HT-29 (cell line): ENCODE results near the gene JADE2. TPM values are rescaled to one million over a fixed set of nuclear protein-coding genes. Genes with fewer than 3 reads are reported as not detected.
"Not testable (repeated sequence)": the region's sequence is repeated elsewhere in the genome, so short reads cannot be mapped to it uniquely, and the experiment has no call there.

Experiments used
- DNase-seq: peaks from one replicate; pipeline ENCODE4 v3.0.0-alpha.2; 2015; ENCODE audit warnings: low spot score
- total RNA-seq: library from RNA; depleted of rRNA; stranded (reverse); fragments of >200 nt; shearing (Covaris generic); gene quantifications from 2 replicates; pipeline ENCODE4 v1.2.3, GENCODE V29; 2014

Gene JADE2
- total RNA-seq, 1 experiment from 2014 or later, result 47.6 TPM

DNA sequence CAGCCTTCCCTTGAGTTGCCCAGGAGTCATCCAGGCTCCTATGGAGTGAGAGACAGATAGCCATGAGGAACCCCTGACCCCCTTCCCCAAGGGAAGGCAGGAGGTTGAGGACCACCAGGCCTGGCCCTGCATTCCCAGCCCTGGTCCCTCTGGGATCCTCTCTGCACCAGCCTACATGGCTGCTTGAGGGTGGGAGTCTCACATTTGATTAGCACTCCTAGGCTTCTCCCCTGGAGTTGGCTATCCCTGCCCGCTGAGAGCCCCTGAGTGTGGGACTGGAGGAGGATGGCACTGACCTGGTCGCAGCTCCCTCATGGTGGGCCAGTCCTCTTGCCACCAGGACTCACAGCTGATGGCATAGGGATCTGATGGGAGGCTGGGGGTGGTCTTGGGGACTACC lies 60.5 kb downstream of the JADE2 start:
- no peak for DNase-seq

- peak; percentile 87 for DNase-seq
Observed at GRCh38 chr5:134586866-134587524, 61.5 kb downstream of the JADE2 start.

GRCh38 chr5:134590992-134591659 lies 65.7 kb downstream of the JADE2 start:
- DNase-seq, result peak; percentile 86

DNA sequence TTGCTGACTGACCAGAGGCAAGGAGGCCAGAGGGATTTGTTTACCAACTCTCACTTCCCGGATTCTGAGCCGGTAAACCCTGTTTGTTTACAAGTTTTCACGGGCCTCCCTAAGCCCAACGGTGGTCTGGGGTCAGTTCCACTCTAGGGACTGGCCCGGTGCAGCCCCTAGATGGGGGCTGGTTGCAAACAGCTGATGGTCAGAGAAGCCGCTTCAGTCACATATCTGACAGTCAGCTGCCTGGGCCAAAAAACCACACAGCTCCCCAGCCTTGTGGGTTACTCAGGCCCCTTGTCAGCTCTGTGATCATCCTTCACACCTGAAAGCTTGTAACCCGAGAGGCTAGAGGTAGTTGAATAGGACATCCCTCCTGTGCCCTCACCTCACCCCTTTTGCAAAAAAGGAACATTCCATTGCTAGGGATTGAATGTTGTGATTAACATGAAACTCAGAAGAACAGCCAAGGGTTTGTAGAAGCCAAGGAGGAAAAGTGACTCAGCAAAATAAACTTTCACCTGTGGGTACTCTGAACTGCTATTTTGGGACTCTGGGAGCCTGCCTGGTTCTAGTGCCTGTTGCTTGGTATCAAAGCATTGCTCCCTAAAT lies 66.8 kb downstream of the JADE2 start:
- peak; percentile 32 for DNase-seq

- no peak for DNase-seq
Observed at GRCh38 chr5:134594336-134594735, 68.9 kb downstream of the JADE2 start.

DNA sequence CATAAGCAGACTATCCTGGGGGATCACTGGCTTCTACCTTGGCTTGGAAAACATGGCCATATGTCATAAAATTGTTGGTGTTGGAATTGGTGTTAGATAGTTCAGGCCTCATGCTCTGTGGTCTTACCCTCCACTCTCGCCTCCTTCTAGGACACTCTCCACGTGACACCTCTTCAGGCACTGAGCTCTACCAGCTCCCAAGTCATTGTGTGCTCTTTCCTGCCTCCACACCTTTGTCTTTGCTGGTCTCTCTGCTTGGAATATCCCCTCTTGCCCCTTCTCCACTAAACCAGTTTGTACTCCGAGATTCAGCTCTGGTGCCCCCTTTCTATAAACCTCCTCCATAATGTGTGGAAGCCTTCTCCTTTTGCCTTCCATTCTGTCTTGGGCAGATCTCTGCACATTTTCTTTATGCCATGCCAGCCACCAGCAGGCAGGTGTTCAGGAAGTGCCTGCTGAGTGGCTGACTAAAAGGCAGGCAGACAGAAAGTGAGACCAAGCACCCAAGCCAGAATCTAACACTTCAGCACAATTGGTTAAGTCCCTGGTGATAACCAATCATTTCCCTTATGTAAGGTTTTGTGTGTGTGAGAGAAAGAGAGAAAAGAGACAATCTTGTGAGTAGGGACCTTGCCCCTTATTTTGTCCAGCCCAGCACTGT lies 69.5 kb downstream of the JADE2 start:
- DNase-seq, result no peak

GRCh38 chr5:134595458-134595838 lies 70.0 kb downstream of the JADE2 start:
- no peak for DNase-seq

DNA sequence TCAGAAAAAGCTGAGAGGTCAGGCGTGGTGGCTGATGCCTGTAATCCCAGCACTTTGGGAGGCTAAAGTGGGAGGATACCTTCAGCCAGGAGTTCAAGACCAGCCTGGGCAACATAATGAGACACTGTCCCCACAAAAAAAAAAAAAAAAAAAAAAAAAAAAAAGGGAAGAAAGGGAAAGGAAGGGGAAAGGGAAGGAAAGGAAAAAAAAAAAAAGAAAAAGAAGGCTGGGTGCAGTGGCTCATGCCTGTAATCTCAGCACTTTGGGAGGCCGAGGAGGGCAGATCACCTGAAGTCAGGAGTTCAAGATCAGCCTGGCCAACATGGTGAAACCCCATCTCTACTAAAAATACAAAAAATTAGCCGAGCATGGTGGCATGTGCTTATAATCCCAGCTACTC lies 74.3 kb downstream of the JADE2 start:
- not testable (repeated sequence) for DNase-seq

GRCh38 chr5:134600600-134600999 lies 75.1 kb downstream of the JADE2 start:
- no peak for DNase-seq

DNA sequence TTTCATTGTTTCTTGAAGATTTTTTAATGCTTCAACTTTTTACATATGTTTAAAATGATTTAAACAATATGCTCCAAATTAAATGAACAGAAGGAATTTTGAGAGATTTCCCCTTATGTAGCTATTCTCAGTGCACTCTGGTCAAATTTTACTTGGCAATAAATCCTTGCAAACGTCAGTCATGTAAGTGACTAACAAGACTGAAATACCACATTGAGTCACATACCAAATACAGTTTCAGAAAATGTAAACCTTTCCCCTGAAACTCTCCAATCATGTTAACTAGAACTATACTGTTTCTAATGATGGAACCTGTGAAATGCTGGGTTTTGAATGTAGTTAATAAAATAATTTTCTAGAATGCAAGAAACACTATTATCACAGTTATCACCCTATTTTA lies 77.6 kb downstream of the JADE2 start:
- no peak for DNase-seq

DNA sequence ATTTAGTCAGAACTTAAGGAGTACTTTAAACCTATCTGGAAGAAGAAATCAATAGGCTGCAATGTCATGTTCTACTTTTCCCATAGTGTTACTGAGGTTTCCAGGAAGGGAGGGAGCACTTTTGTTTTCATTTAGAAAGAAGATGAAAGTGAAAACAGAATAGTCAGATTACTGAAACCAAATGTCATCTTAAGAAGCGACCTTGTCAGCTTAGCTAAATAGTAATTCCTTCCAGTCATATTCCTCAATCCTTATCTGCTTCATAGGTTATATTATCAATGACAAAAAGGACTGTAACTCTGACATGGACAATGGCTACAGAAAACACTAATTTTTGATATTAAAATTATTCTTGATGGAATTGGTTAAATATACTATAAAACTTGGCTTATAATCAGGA lies 79.4 kb downstream of the JADE2 start:
- no peak for DNase-seq

DNA sequence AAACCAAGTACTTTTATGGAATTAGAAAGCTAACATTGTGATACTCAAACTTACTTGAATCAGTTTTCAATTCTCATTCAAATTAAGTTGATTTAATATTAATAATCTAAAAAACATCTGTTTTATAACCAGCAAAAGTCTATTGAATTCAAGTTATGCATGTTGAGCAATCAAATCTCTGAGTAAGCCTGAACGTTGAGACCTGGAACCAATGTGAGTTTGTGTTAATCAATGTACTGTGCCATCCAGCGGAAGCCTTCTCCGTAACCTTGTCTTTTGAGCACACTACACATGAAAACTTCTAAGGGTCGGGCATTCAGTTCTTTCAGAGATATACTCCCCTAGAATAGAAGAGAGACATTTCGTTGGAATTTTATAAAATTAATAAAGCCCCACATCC lies 81.3 kb downstream of the JADE2 start:
- no peak for DNase-seq

DNA sequence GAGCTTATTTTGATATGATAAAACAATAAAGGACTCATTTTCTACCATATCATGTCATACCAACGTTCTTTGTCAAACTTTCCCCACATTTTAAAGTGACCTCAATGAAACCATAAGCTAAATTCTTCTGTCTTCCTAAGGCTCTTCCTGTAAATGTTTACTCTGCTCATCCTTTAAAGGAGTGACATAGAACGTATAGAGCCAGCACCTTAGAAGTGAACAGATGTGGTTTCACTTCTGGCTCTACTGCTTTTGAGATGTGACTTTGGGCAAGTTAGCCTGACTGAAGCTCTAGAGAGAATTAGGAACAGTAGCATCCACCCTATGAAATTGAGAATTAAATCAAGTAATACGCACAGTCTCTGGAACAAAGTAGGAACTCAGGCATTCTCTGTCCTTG lies 83.1 kb downstream of the JADE2 start:
- DNase-seq, result no peak

DNA sequence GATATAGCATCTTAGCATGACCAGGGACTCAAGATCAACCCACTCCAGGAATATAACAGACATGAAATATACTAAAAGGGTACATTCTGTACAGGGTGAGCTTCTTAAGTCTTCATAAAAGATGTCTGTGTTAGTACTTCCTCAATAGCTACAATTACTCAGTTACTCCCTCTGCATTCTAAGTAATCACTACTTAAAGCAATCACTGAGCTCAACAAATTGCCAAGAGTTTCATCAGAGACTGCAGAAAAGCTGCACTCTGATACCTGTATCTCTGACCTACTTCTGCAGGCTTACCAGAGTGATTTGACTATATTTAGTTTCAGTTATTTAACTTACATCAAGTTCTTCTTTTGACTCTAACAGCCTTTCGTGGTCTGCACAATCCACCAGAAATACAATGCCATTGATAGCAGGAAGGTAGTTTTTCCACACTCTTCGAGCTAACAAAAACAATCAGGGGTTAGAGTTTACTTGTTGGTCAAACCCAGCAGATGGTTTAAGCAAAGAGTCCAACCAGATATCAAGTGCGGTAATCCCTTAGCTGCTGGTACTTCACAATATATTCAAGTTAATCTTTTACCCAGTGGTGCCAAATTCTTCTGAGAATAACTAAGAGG lies 83.9 kb downstream of the JADE2 start:
- no peak for DNase-seq

DNA sequence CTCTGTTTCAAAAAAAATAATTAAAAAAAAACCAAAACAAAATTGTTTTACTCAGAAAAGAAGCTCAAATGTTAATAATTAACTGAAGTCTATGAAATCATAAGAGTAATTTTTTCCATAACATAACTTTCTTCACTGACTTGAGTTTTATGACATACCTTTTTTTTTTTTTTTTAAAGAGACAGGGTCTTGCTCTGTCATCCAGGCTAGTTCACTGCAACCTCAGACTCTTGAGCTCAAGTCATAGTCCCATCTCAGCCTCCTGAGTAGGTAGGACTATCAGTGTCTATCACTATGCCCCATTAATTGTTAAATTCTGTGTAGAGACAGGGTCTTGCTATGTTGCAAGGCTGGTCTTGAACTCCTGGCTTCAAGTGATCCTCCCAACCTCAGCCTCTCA lies 85.3 kb downstream of the JADE2 start:
- no peak for DNase-seq

- DNase-seq, result no peak
Observed at GRCh38 chr5:134611515-134611914, 86.0 kb downstream of the JADE2 start.

DNA sequence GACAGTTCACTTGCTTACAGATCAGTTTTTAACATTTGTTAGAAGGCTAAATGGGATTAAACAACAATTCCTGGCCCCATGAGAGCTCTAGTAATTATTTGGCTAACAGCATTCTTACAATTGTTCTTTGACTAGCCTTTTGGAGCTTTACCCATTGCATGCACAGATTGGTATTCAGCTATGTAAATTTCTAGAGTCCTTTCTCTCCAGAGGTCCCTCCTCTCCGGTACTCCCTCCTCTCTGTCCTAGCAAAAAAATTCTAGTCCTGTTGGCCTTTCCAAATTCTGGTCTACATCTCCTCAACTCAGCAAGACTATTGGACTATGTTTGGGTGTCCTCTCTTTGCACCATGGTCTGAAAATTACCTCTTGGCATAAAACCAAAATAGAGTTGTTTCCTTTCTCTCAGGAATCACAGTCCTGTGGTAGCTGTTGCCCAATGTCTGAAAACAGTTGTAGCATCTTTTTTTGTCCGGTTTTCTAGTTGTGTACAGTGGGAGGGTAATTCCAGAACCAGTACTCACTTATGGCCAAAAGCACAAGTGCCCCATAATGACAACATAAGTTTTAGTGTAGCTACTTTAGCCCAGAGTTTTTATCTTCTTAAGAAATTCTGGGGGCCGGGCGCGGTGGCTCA lies 89.1 kb downstream of the JADE2 start:
- DNase-seq, result no peak

- no peak for DNase-seq
Observed at GRCh38 chr5:134620634-134621033, 95.2 kb downstream of the JADE2 start.

DNA sequence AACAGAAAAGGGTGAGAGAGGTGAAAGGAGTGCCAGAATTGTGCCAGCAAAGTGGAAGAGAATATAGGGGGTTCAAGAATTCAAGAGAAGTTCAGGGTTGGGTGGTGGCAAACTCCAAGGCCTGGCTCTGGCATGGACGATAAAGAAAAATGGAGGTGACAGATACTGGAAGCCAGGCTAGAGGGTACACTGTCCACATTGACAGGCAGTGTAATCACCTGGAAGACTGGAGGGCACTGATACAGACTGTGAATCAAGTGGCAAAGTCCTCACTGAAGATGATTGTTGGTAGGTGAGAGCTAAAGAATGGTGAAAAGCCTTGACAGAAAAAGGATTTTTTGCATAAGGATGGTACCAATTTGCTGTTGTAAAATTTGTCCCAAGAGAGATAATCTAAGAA lies 100.1 kb downstream of the JADE2 start:
- no peak for DNase-seq

GRCh38 chr5:134626369-134627014 lies 101.0 kb downstream of the JADE2 start:
- DNase-seq, result peak; percentile 66
